H1 (cell line): ENCODE data around the gene GGA3. TPM values are rescaled to one million over a fixed set of nuclear protein-coding genes. Genes with fewer than 3 reads are reported as not detected.

ENCODE experiments used
- CTCF ChIA-PET: fragments of 300-600 bp; sonication (Branson Sonifier 250); formaldehyde crosslinking; loops from one replicate; lab custom pipeline; 2021; ENCODE audit not compliant: partially characterized antibody; lab: Charles Lee
- POLR2A ChIA-PET: fragments of 300-600 bp; sonication (Branson Sonifier 250); formaldehyde crosslinking; loops from one replicate; lab custom pipeline; 2021; ENCODE audit warnings: inconsistent platforms; ENCODE audit not compliant: partially characterized antibody; lab: Charles Lee
- DNase-seq, 2 experiments: peaks; one replicate each; pipeline versions ENCODE4 v3.0.0 to v3.0.0-alpha.2; 2010 to 2022; ENCODE audit warnings: low spot score in 2 of 2, low read depth in 1 of 2, mixed read lengths in 1 of 2
- FAIRE-seq: peaks from 2 replicates; lab custom pipeline; 2011; peaks lifted over from hg19 to GRCh38; lab: Jason Lieb, UNC
- H2AFZ ChIP-seq: 2 replicates; pipeline ENCODE4 v1.8.1; 2012; ENCODE audit warnings: low read length, inconsistent platforms
- H2AK5ac ChIP-seq: 2 replicates; pipeline ENCODE4 v1.6.1; 2013; ENCODE audit warnings: low read depth, low read length
- H2BK120ac ChIP-seq: replicated peaks from 2 replicates; pipeline ENCODE3; 2013; ENCODE audit warnings: low read depth, low read length, inconsistent platforms
- H2BK12ac ChIP-seq: 2 replicates; pipeline ENCODE4 v1.6.1; 2013; ENCODE audit warnings: low read depth, low read length
- H2BK15ac ChIP-seq: 2 replicates; pipeline ENCODE4 v1.6.1; 2013; ENCODE audit warnings: low read length
- H2BK20ac ChIP-seq: 2 replicates; pipeline ENCODE4 v1.6.1; 2013; ENCODE audit warnings: low read length
- H2BK5ac ChIP-seq: 2 replicates; pipeline ENCODE4 v1.6.1; 2013; ENCODE audit warnings: low read depth, low read length
- H3K14ac ChIP-seq: 2 replicates; pipeline ENCODE4 v1.6.1; 2013; ENCODE audit warnings: inconsistent platforms; ENCODE audit not compliant: insufficient read length
- H3K18ac ChIP-seq: 2 replicates; pipeline ENCODE4 v1.6.1; 2013; ENCODE audit warnings: low read length; ENCODE audit errors: extremely low read depth
- H3K23ac ChIP-seq: 2 replicates; pipeline ENCODE4 v1.6.1; 2013; ENCODE audit warnings: inconsistent platforms; ENCODE audit not compliant: insufficient read length
- H3K23me2 ChIP-seq: 2 replicates; pipeline ENCODE4 v1.6.1; 2013; ENCODE audit warnings: low read depth, low read length
- H3K27ac ChIP-seq: 2 replicates; pipeline ENCODE4 v1.6.1; 2011; ENCODE audit warnings: low read depth, low read length, inconsistent platforms
- H3K27me3 ChIP-seq, 4 experiments: replicated peaks in 1 of 4; 1 replicate in 1 of 4; 2 replicates in 3 of 4; pipeline versions ENCODE4 v1.6.1 to v1.8.1; 2011 to 2013; ENCODE audit warnings: low read length in 3 of 4, mild to moderate bottlenecking in 3 of 4, inconsistent platforms in 2 of 4, mixed read lengths in 2 of 4, moderate library complexity in 1 of 4; ENCODE audit not compliant: control insufficient read depth in 3 of 4, insufficient read depth in 3 of 4; ENCODE audit errors: extremely low read depth in 1 of 4
- H3K36me3 ChIP-seq, 4 experiments: 2 replicates each; pipeline versions ENCODE4 v1.6.1 to v1.8.1; 2011 to 2013; ENCODE audit warnings: mild to moderate bottlenecking in 4 of 4, low read length in 3 of 4, moderate library complexity in 2 of 4, control low read depth in 1 of 4, inconsistent platforms in 1 of 4; ENCODE audit not compliant: insufficient read depth in 4 of 4, control insufficient read depth in 2 of 4
- H3K4ac ChIP-seq: replicated peaks from 2 replicates; pipeline ENCODE3; 2013; ENCODE audit warnings: low read length, low read depth, mixed read lengths, inconsistent platforms; ENCODE audit not compliant: insufficient read length
- H3K4me1 ChIP-seq, 4 experiments: replicated peaks in 1 of 4; 1 replicate in 1 of 4; 2 replicates in 3 of 4; pipeline versions ENCODE4 v1.6.1 to v1.8.1; 2011 to 2013; ENCODE audit warnings: low read length in 3 of 4, inconsistent platforms in 2 of 4, mixed read lengths in 1 of 4; ENCODE audit not compliant: insufficient read depth in 4 of 4, control insufficient read depth in 3 of 4
- H3K4me2 ChIP-seq, 2 experiments: 2 replicates each; pipeline versions ENCODE4 v1.6.1 to v1.8.1; 2011 to 2013; ENCODE audit warnings: low read depth in 2 of 2, low read length in 2 of 2, control low read depth in 1 of 2, inconsistent platforms in 1 of 2, mild to moderate bottlenecking in 1 of 2; ENCODE audit not compliant: insufficient read depth in 1 of 2
- H3K4me3 ChIP-seq, 4 experiments: fragments of 200-600, 300-600 bp in 1 of 4; sonication (generic), shearing (Covaris generic), sonication (Bioruptor Twin) in 1 of 4; 2 replicates each; pipeline versions ENCODE4 v1.5.1 to v1.8.1; 2011 to 2016; ENCODE audit warnings: low read length in 4 of 4, low read depth in 3 of 4, control low read depth in 2 of 4, inconsistent platforms in 2 of 4, mild to moderate bottlenecking in 2 of 4, mixed read lengths in 1 of 4, moderate library complexity in 1 of 4; ENCODE audit not compliant: insufficient read depth in 2 of 4; ENCODE audit errors: extremely low read depth in 1 of 4
- H3K56ac ChIP-seq: replicated peaks from 2 replicates; pipeline ENCODE3; 2013; ENCODE audit warnings: low read depth, mild to moderate bottlenecking, mixed read lengths, low read length, inconsistent platforms; ENCODE audit not compliant: insufficient read length
- H3K79me1 ChIP-seq: 2 replicates; pipeline ENCODE4 v1.6.1; 2013; ENCODE audit warnings: low read depth, low read length, control low read depth
- H3K79me2 ChIP-seq, 2 experiments: 2 replicates each; pipeline versions ENCODE4 v1.6.1 to v1.8.1; 2012 to 2013; ENCODE audit warnings: low read length in 2 of 2, mild to moderate bottlenecking in 2 of 2, inconsistent platforms in 1 of 2; ENCODE audit not compliant: insufficient read depth in 2 of 2, control insufficient read depth in 1 of 2
- H3K9ac ChIP-seq, 4 experiments: replicated peaks in 1 of 4; 1 replicate in 1 of 4; 2 replicates in 3 of 4; pipeline versions ENCODE4 v1.6.1 to v1.8.1; 2011 to 2013; ENCODE audit warnings: low read depth in 3 of 4, low read length in 3 of 4, control low read depth in 2 of 4, mild to moderate bottlenecking in 2 of 4, moderate library complexity in 2 of 4, inconsistent platforms in 1 of 4; ENCODE audit errors: extremely low read depth in 1 of 4
- H3K9me3 ChIP-seq, 2 experiments: 2 replicates each; pipeline versions ENCODE4 v1.6.1 to v1.8.1; 2012 to 2013; ENCODE audit warnings: mild to moderate bottlenecking in 2 of 2, moderate library complexity in 2 of 2, control low read depth in 1 of 2, inconsistent platforms in 1 of 2, low read depth in 1 of 2, low read length in 1 of 2, mixed read lengths in 1 of 2; ENCODE audit not compliant: insufficient read depth in 2 of 2
- H4K20me1 ChIP-seq, 2 experiments: replicated peaks in 1 of 2; 2 replicates each; pipeline versions ENCODE3 to v1.8.1; 2011 to 2013; ENCODE audit warnings: inconsistent platforms in 2 of 2, low read length in 2 of 2, mild to moderate bottlenecking in 1 of 2; ENCODE audit not compliant: insufficient read depth in 2 of 2, control insufficient read depth in 1 of 2
- H4K5ac ChIP-seq: 2 replicates; pipeline ENCODE4 v1.6.1; 2013; ENCODE audit warnings: low read length, low read depth, mixed read lengths, inconsistent platforms; ENCODE audit not compliant: insufficient read length
- H4K8ac ChIP-seq: 2 replicates; pipeline ENCODE4 v1.8.0; 2013; ENCODE audit warnings: mild to moderate bottlenecking, moderate library complexity, low read length, inconsistent platforms; ENCODE audit not compliant: insufficient read depth; ENCODE audit errors: extremely low read depth
- H4K91ac ChIP-seq: replicated peaks from 2 replicates; pipeline ENCODE3; 2013; ENCODE audit warnings: low read length, mixed read lengths, inconsistent platforms; ENCODE audit not compliant: insufficient read length
- CTBP2 ChIP-seq: IDR thresholded peaks from 2 replicates; pipeline ENCODE4 v1.7.0; 2011; ENCODE audit warnings: borderline replicate concordance, mild to moderate bottlenecking, moderate library complexity, mixed read lengths, low read length; ENCODE audit not compliant: insufficient read depth, insufficient read length
- NANOG ChIP-seq: IDR thresholded peaks from 2 replicates; pipeline ENCODE4 v1.6.1; 2011; ENCODE audit warnings: low read length, low read depth, mild to moderate bottlenecking, inconsistent platforms; ENCODE audit not compliant: insufficient read depth, poor library complexity, severe bottlenecking
- RXRA ChIP-seq: IDR thresholded peaks from 2 replicates; pipeline ENCODE4 v1.6.1; 2011; ENCODE audit warnings: low read depth, mild to moderate bottlenecking, low read length, moderate library complexity; ENCODE audit not compliant: insufficient read depth
- SAP30 ChIP-seq: fragments of 300-600 bp; sonication (generic); IDR thresholded peaks from 2 replicates; pipeline ENCODE4 v1.7.1; 2012; ENCODE audit warnings: low read length, moderate library complexity, mild to moderate bottlenecking, inconsistent platforms; ENCODE audit not compliant: insufficient read depth, insufficient replicate concordance
- SIN3A ChIP-seq, 2 experiments: IDR thresholded peaks in 1 of 2; conservative IDR thresholded peaks in 1 of 2; 2 replicates each; pipeline ENCODE4 v1.6.1; 2011 to 2012; ENCODE audit warnings: low read length in 2 of 2, improper control_type of control experiment in 1 of 2, low read depth in 1 of 2, mild to moderate bottlenecking in 1 of 2
- SP4 ChIP-seq: IDR thresholded peaks from 2 replicates; pipeline ENCODE4 v1.6.1; 2012; ENCODE audit warnings: low read length, inconsistent platforms
- WGBS, 2 experiments: shearing (Covaris generic) in 1 of 2; methylation state at CpG; one replicate each; pipeline versions ENCODE4 v1.1.6 to v1.1.7; 2013 to 2015; ENCODE audit warnings: low lambda C conversion rate in 2 of 2, mixed read lengths in 2 of 2, inconsistent platforms in 1 of 2, low coverage in 1 of 2, missing lambda C conversion rate in 1 of 2; ENCODE audit not compliant: insufficient replicate concordance in 2 of 2, insufficient coverage in 1 of 2, insufficient read length in 1 of 2; ENCODE audit errors: extremely low coverage in 1 of 2, missing lambda C conversion rate in 1 of 2; 5-methylcytosine and 5-hydroxymethylcytosine counted together
- polyA plus RNA-seq, 7 experiments: library from polyadenylated mRNA; depleted of rRNA in 3 of 7; stranded (reverse) in 5 of 7; unstranded in 2 of 7; fragments of >200 nt in 5 of 7; fragments of 200-250 nt in 2 of 7; gene quantifications; 1 replicate in 5 of 7; 2 replicates in 1 of 7; 4 replicates in 1 of 7; pipeline versions ENCODE4 v1.2.1 to v1.2.3, GENCODE V29; 2011 to 2013; ENCODE audit warnings: missing spikeins in 2 of 7, mixed read lengths in 2 of 7
- total RNA-seq: library from RNA; stranded (reverse); fragmentation: NEBNext Ultra II Directional; extraction: Animal tissue kit (Norgen Biotek cat#: 25700); gene quantifications from 2 replicates; pipeline ENCODE4 v1.2.1, GENCODE V29; 2021
- TF ChIP-seq, protein P1 (sequence below), 3 experiments: IDR thresholded peaks; 1 replicate in 2 of 3; 2 replicates in 1 of 3; pipeline versions ENCODE4 v1.5.1 to v1.6.1; 2011; ENCODE audit warnings: low read length in 3 of 3, mild to moderate bottlenecking in 3 of 3, inconsistent platforms in 2 of 3, low read depth in 1 of 3, moderate library complexity in 1 of 3; ENCODE audit not compliant: insufficient read depth in 1 of 3; ENCODE audit errors: control extremely low read depth in 1 of 3
- TF ChIP-seq, protein P2 (sequence below): IDR thresholded peaks from 2 replicates; pipeline ENCODE4 v1.6.1; 2012; ENCODE audit warnings: inconsistent platforms

Gene GGA3
- total and polyA plus RNA-seq, 2 of the 8 experiments (the other 6 are each of a cell fraction or from before 2014, with no cell fraction given): 40.6 to 60.0 TPM

DNA sequence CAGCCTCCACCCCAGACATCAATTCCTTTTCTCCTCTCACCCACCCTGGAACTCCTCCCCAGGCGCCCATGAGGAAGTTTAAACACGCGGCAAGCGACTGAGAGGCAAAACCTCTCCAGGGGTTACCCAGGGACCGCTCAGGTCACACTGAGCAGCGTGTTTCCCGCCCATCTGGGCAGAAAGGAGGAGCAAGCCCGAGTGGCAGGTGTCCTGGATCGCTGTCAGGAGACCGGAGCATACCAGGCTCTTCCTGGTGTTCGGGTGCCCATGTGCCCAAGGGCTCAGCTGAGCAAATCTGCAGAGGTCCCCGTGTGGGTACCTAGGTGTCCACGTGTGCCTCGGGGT, 27.3 kb upstream of the GGA3 start:
- no peak for FAIRE-seq
- Histone ChIP-seq H3K27me3 (no peaks in the 10 kb centered on the region; a peak in 2 of 7 replicates), H3K9me3 (no peaks in the 10 kb centered on the region), H2BK120ac (no peak overlapping the region), H3K4ac (peak overlapping the region; percentile 72), H3K4me3 (peak overlapping the region; percentile 77 to 94 (median 82)), H3K18ac (no peak overlapping the region; the same call in 1 of the 2 replicates), H3K23me2 (peaks cover 4% of the 10 kb centered on the region; the same call in 1 of the 2 replicates), H2BK5ac (0 out of 2 replicates have a peak overlapping the region, but pooled peaks have one; percentile 49), H3K79me2 (0 out of 4 replicates have a peak, but pooled peaks cover 0 to 2% of the 10 kb centered on the region in 2 experiments), H3K23ac (no peak overlapping the region), H3K27ac (no peak overlapping the region), H2AK5ac (no peak overlapping the region), H3K56ac (no peak overlapping the region), H4K20me1 (peaks cover 0 to 3% of the 10 kb centered on the region in 2 experiments), H3K79me1 (no peaks in the 10 kb centered on the region; the same call in 1 of the 2 replicates), H3K4me1 (no peaks in the 10 kb centered on the region; a peak in 3 of 7 replicates), H2BK15ac (no peak overlapping the region), H4K5ac (peak overlapping the region; percentile 31), H3K14ac (no peak overlapping the region), H3K4me2 (peak overlapping the region; percentile 64 to 80), H4K91ac (no peak overlapping the region), H4K8ac (0 out of 2 replicates have a peak overlapping the region, but pooled peaks have one; percentile 92), H2AFZ (peak overlapping the region; percentile 91), H2BK20ac (no peak overlapping the region), H2BK12ac (no peak overlapping the region), H3K9ac (peak overlapping the region; percentile 58 to 73 (median 62)), H3K36me3 (peaks cover 3 to 7% (median 5%) of the 10 kb centered on the region in 4 experiments; a peak in 3 of 8 replicates)
- TF ChIP-seq RXRA (no peak), SP4 (0 out of 2 replicates have a peak, but pooled peaks have one; percentile 4), SIN3A (conservative IDR thresholded peaks at IDR 0.05 in 1 of 2, IDR thresholded peaks at IDR 0.05 in 1 of 2; ENCODE audit: low read depth in 1 of 2, low read length in 2 of 2) (peak; percentile 77 to 92; a peak in 2 of 4 replicates), NANOG (peak; percentile 85), SAP30 (peak; percentile 90), CTBP2 (peak; percentile 92)
- TF ChIP-seq, protein P1, sequence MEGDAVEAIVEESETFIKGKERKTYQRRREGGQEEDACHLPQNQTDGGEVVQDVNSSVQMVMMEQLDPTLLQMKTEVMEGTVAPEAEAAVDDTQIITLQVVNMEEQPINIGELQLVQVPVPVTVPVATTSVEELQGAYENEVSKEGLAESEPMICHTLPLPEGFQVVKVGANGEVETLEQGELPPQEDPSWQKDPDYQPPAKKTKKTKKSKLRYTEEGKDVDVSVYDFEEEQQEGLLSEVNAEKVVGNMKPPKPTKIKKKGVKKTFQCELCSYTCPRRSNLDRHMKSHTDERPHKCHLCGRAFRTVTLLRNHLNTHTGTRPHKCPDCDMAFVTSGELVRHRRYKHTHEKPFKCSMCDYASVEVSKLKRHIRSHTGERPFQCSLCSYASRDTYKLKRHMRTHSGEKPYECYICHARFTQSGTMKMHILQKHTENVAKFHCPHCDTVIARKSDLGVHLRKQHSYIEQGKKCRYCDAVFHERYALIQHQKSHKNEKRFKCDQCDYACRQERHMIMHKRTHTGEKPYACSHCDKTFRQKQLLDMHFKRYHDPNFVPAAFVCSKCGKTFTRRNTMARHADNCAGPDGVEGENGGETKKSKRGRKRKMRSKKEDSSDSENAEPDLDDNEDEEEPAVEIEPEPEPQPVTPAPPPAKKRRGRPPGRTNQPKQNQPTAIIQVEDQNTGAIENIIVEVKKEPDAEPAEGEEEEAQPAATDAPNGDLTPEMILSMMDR (IDR thresholded peaks at IDR 0.05; ENCODE audit: control extremely low read depth in 1 of 3, insufficient read depth in 1 of 3, low read depth in 1 of 3, low read length in 3 of 3): no peak
- TF ChIP-seq, protein P2, sequence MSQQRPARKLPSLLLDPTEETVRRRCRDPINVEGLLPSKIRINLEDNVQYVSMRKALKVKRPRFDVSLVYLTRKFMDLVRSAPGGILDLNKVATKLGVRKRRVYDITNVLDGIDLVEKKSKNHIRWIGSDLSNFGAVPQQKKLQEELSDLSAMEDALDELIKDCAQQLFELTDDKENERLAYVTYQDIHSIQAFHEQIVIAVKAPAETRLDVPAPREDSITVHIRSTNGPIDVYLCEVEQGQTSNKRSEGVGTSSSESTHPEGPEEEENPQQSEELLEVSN: peak; percentile 67
- ChIA-PET CTCF (interaction anchor here (0.5 to 1.8 kb wide), 31 partner anchors 9 to 228 kb away, joined by 3 to 16 read pairs (median 4); partner anchors contain the start of genes GGA3, MIF4GD, MRPS7 and TSEN54), POLR2A (interaction anchor here (0.6 to 2.4 kb wide), 13 partner anchors 10 to 134 kb away, joined by 3 to 12 read pairs (median 4); partner anchors contain the start of genes GGA3, JPT1, MIF4GD and MRPS7)
- 3% methylated on average over 11 of the region's 14 CpGs; no CpG with 5 or more reads in 1 of the 2 experiments for WGBS, 2 experiments
- DNase-seq: peak in 1 of 2 experiments; percentile 69
